Activated effector memory CD4-positive, alpha-beta T cell treated with Interleukin-2 at 50 U/mL for 16 hours (primary cell): ENCODE measurements around the gene NUAK1.

Experiments used
- DNase-seq: peaks from one replicate; pipeline ENCODE4 v3.0.0-alpha.2; 2020

Gene NUAK1

GRCh38 chr12:106128585-106129328 lies 10.0 kb downstream of the NUAK1 start:
- DNase-seq = no peak

DNA sequence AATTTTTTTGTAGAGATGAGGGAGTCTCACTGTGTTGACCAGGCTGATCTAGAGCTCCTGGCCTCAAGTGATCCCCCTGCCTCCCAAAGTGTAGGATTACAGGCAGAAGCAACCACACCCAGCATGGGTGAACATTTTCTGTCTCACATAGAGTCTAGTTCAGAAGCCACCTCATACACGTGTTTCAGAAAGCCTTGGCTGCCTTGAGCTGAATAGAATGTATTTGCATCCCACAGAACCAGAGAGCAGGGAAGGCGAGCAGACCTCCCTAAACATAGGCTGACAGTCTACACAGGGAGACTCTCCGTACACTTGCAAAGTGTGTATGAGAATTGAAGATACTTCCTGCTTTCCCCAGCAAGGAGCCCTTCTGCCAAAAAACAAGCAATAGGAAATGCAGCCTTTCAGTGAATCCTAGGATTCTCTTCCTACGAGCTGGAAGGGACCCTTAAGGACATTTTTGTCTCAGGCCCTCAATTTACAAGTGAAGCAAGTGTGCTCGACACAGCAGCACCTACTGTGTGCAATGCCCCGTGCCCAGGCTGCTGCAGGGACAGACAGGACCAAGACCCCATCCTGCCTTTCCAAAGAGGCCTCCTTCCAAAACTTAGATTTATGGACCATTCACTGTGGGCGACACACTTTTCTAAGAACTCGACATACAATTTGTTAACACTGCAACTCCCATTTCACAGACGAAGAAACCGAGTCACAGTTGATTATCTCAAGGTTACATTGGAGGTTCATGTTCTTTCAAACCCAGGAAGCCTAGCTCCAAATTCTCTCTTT lies 11.2 kb downstream of the NUAK1 start:
- no peak for DNase-seq

DNA sequence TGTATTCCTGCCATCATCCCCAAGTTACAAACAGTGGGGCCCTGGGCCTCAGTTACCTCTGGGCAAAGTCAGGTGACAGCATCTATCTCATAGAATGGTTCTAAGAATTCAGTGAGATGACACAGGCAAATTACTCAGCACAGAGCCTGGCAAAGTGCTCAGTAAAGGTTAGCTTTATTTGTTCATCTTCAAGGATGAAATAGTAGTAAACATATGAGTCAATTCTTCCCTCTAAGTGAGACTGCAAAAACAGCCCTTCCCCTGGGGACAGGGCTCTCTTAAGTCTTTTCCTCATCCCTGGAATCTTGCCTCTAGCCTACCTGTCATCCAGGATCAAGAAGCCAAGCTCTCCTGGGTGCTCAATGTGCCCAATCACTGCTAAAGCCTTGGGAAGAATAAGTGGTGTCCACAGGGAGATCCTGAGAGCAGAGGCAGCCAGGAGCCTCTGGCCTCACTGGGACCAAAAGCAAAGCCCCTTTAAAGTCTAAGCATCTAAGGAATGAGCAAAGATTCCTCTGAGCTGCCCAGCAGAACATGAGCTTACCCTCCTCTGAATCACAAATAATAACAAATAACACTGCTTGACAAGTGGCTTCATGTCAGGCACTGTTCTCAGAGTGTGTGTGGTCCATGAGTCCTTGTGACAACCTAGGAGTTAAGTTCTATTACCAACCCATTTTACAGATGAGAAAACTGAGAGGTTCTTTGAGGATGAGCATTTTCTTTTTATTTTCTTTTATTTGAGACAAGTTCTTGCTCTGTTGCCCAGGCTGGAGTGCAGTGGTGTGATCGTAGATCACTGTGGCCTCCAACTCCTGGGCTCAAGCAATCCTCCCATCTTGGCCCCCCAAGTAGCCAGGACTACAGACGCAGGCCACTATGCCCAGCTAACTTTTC lies 12.1 kb downstream of the NUAK1 start:
- DNase-seq = no peak

DNA sequence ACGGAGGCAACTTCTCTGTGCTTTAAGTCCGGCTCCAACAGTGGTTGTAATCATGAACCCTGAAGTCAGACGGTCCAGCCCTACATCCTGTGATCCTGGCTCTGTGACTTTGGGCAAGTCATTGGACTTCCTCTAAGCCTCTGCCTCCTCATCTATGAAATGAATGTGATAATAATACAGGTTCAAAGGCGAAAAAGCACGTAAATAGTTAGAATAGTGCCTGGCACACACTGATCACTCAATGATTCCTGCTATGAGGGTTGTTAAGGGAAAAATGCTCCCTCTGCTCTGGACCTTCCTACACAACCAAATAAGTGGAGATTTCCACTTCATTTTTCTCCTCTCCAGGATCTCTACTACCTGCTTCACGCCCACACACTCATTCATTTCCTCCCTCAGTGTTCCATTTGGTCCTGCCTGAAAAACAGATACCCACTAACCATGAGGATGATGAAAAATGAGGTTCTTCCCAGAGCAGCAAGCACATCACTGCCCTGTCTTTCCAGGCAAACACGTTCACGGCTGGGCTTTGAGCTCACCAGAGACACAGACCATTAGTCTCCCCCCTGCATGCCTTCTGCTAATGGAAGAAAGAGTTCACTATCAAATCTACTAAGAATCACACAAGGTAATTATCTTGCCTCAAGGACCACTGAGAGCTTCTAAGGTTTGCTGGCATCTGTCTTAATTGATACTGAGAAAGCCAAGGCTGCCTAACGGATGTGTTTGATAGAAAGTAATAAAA lies 13.2 kb downstream of the NUAK1 start:
- no peak for DNase-seq

DNA sequence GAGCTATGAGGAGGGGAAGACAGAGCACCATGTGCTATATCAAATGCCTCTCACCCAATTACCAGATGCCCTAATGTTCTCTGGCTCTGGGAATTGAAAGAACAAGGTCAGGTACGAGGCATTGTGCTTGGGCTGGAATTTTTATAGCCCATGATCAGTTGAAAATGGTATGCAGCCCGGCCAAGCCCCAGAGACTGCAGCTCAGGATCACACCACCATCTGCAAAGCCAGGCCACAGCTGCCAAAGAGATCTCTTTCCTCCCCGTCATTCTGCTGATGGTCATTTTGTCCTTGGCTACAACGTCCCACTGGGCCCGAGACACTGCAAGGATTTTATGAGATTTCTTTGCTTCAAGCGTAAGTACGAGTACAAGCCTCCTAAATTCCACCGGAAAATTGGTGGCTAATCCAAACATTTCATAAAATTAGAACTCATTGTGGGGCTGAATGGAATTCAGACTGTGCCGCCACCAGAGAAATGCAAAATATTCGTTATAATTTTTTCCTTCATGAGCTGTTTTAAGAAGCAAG lies 15.1 kb downstream of the NUAK1 start:
- DNase-seq = no peak

- DNase-seq = no peak
These were observed 15.6 kb downstream of the NUAK1 start for GRCh38 chr12:106123110-106123509.

DNA sequence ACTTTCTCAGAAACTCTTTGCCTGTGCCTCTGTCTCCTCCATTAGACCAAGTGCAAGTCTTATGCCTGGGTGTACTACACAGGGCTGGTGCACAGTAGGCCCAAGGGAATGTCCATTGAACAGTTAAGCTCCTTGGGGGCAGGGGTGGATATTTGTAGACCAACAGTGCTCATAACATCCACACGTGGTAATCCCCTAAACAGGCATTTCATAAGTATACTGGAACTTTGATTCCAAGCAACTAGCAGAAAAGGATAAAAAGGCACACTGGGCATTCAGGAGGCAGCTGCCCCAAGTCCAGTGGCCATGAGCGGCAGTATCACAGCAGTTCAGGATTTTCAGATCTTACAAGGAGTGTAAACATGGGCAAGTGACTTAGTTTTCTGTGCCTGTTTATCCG lies 16.8 kb downstream of the NUAK1 start:
- DNase-seq = no peak

GRCh38 chr12:106120519-106121105 lies 18.1 kb downstream of the NUAK1 start:
- DNase-seq = no peak

DNA sequence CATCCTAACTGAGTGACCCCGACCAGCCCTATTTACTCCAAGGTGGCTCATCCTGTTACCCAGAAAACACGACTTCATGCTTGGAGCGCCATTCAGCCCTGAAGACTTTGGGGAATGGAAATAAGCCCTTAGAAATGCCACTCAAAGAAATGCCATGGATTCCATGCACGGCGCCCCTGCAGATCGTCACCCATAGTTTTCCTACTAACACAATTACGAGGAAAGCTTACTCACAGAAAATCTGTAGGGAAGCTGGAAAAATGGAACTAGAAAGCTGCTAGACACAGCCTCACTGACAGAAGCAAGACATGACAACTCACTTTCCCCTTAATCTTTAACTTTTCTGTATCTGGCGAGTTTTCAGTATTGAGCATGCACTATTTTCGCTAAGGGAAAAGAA lies 19.5 kb downstream of the NUAK1 start:
- DNase-seq = no peak

DNA sequence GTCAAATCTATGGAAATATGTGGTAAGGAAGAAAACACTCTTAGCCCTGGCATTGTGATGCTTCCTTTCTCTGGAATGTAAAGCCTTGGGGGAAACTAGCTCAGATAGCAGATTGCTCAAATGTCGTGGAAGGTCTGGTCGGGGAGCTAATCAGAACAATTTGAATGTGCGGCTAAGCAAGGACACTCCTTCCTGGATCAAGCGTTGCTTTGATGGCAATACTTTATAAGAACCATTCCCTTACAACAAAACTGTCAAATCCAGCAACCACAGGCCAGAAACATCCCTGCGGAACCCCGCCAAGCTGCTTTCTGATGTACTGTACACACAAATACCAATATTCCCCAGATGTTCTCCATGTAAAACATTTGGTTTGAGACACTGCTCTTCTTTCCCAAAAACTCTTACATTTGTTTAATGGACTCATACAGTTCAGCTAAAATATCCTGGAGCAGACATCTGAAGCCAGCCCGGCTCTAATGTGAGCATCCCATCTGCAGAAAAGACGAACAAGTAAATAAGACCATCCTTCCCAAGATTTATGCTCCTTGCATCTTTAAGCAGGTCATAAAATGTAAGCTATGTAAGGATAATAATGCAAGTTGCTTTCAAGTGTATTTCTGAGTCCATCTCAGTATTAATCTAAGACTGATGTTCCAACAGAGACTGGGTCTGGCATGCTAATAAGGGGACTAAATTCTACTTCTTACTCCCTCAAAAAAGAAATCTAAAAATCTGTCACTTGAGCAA lies 20.2 kb downstream of the NUAK1 start:
- DNase-seq = no peak

DNA sequence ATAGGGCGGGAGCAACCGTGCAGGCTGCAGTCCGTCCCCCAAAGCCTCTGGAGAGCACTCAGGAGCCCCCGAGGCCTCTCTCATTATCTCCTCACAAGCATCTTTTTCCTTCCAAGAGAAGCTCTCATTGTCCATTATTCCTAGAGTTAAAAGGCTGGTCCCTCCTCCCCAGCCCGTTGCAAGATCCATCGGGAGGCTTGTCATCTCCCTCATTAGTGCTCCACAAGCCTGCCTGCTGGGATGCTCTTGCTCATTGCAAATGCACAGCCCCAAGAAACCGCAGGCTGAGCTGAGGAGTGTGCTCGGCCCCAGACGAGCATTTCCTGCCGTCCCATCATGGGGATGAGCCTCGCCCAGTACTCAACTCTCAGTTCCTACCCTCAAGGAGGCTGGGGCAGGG lies 23.3 kb downstream of the NUAK1 start:
- no peak for DNase-seq

DNA sequence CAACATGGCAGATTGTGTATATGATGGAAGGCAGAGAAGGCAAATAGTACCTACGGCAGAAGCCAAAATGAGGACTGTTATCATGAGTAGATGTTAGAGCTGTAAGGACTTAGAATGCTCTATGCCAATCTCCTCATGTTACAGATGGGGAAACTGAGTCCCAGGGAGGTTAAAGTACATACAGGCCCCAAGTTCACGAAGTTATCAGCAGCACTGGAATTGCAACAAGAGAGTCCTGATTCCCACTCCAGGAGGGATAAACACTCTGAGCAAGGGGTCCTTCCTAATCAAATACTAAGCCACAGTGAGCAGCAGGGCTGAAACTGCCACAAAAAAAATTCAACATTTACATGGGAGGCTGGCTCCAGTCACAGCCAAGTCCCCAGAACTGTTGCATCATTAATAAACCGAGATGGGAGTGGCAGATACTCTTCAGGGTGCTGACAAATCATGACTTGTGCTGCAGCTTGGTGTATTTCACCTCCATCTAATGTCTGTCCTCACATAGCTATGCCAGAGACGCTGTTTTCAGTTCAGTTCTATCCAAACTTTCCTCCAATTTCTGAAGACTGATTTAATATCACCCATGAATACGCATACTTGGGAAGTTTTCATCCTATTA lies 24.2 kb downstream of the NUAK1 start:
- no peak for DNase-seq

DNA sequence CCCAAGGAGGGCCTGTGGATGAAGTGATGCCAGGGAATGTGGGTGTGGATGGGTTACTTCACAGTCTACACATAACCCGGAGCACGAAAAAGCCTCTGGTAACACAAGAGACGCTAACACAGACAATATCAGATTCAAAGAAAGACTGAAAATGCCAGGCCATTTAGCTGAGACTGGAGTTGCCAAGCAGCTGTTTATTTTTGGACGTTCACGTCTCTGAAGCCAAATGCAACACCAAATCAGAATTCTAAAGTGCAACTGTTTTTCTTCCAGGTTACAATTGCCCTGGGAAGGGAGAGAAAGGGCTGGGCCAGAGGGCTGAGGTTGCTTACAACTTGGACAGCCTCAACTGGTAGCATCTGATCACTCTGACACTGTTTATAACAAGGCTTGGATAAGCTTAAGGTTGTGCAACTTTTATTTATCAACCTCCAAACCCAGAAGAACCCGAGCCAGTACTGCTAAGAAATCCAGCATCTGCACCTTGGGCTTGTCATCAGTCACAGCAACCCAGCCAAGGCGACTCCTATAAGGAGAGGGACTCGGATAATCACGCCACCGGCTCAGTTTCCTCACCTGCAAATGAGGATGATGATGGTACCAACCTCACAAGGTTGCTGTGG lies 24.8 kb downstream of the NUAK1 start:
- DNase-seq = no peak

DNA sequence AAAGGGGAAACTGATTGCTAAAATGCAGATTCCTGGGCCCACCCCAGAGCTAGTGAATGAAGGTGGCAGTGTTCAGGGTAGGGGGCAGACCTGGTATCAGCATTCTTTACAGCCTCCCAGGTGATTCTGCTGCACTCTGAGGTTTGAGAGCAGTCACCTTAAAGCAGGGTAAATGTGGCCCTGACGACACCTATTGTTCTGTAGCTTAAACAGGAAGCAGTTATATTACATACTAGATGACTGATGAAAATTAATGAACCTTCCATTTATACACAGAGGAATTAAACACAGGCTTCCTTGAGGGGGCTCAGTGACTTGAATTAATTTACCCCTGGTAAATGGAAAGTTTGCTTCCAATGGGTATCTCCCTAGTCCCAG lies 25.3 kb downstream of the NUAK1 start:
- DNase-seq = no peak

DNA sequence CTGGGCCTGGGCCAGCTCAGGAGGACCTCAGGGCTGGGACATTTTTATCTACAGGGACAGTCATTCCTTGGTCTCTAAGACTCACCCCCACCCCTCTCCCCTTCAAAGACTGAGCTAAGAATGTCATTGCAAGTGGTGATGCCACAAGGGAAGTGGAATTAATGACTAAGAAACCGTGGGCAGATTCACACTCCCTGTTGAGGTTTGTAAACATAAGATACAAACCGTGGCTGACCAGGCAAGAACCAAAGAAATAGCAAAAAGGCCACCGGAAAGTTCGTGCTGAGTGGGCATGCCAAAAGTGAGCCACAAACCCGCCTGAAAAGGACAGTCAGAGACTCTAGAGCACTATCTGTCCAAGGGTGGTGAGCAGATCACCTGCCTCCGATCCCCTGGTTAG lies 25.7 kb downstream of the NUAK1 start:
- no peak for DNase-seq

- no peak for DNase-seq
These were observed 26.5 kb downstream of the NUAK1 start for GRCh38 chr12:106112145-106112821.

GRCh38 chr12:106110626-106111300 lies 28.0 kb downstream of the NUAK1 start:
- no peak for DNase-seq

DNA sequence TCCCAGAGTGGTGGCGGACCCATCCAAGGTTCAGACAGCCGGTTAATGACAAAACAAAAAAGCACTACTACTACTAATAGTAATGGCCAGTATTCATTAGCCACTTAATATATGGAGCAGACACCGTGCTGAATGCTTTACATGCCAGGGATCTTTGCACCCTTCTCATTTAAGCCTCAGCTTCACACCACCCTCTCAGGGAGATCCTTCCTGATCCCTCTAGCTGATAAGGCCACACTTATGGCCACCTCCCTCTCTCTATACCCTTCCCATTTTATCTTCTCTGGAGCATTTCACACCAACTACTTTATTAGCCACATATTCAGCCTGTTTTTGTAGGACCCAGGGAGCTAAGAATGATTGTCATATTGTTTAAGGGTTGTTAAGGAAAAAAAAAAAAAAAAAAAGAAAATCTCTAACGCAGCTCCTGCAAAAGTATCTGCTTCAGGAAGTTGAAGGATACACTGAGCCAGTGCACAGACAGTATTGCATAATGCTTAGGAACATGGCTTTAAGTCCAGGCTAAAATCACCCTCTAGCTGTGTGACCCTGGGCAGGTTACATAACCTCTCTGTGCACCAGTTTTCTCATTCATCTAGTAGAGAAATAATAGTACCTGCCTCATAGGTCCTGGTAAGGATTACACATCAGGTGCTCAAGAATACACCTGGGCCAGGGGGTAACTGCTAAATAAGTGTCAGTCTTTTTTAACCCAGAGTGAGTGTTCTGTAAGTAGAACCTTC lies 29.4 kb downstream of the NUAK1 start:
- no peak for DNase-seq
